Posterior cingulate gyrus (tissue), 11 donors: ENCODE measurements around the gene HBS1L.

Experiments
- DNase-seq, 10 donors: peaks; one replicate each; pipeline versions ENCODE4 v3.0.0 to v3.0.0-alpha.2; 2020 to 2021; ENCODE audit warnings: mixed read lengths in 3 of 10
- intact Hi-C: fragments of 100-400 bp; cut with DNase I; formaldehyde crosslinking; loops from one replicate; pipeline ENCODE4 v1.15.1; 2023

HBS1L gene

DNA sequence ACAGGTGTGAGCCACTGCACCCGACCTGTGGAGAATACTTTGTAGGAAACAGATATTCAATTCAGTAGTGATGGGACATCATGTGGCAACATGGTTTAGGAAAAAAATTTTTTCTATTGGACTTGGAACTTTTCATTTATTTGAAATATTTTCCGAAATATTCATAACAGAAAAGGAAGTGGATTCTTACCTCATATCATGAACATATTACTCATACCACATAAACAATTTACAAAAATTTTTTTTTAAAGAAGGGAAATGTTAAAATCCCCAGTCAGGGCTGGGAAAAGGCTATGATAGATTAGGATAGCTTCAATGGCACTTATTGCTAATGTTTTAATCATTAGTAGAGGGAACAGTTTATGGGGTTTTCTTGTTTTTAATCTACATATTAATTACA is 97.9 kb downstream of the HBS1L start:
- no peak for DNase-seq
- intact Hi-C loops, result no loop called here

- intact Hi-C loops, result no loop called here
- no peak for DNase-seq
Observed at GRCh38 chr6:134956032-134956431, 98.6 kb downstream of the HBS1L start.

GRCh38 chr6:134954272-134955000 is 100.2 kb downstream of the HBS1L start:
- intact Hi-C loops, result no loop called here
- no peak for DNase-seq

GRCh38 chr6:134951494-134952263 is 102.9 kb downstream of the HBS1L start:
- intact Hi-C loops, result no loop called here
- peak in 2 of 10 donors; percentile 56 to 72 for DNase-seq

DNA sequence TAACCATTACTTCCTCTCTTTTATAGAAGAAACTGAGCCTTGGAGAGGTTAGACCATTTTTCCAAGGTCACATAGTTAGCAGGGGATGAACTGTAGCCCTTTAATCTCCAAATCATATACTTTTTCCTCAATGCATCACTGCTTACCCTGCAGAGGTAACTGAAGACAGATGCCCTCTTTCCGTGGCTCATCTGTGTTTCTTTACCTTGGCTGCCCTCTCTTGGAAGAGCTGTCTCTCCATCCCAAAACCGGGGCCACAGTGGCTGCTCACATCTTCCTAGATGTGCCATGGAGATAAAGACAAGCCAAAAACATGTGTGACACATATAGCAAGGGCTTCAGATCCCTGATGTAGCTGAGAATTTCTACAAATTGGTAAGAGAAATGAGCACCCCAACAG is 104.1 kb downstream of the HBS1L start:
- intact Hi-C loops, result no loop called here
- DNase-seq, result no peak

GRCh38 chr6:134949927-134950326 is 104.7 kb downstream of the HBS1L start, which contains the start of gene ALDH8A1:
TSS of gene ALDH8A1 (minus strand) at chr6:134950101. CDS start at chr6:134950053, 48 bp downstream.
- DNase-seq, result no peak
- intact Hi-C loops, result loop anchor here (10.0 kb wide), 1 partner anchor 305 kb away; no protein-coding TSS in a partner anchor

GRCh38 chr6:134948691-134949090 is 105.9 kb downstream of the HBS1L start:
- intact Hi-C loops, result loop anchor here (10.0 kb wide), 1 partner anchor 304 kb away; no protein-coding TSS in a partner anchor

DNA sequence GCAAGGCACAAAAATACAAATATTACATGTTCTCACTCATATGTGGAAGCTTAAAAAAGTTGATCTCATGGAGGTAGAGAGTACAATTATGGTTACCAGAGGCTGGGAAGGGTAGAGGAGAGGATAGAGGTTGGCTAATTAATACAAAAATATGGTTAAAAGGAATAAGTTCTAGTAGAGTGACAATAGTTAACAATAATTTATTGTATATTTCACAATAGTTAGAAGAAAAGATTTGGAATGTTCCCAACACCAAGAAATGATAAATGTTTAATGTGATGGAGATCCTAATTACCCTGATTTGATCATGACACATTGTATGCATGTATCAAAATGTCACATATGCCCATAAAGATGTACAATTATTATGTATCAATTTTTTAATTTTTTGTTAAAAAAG is 106.5 kb downstream of the HBS1L start:
- no peak for DNase-seq
- intact Hi-C loops, result loop anchor here (10.0 kb wide), 1 partner anchor 303 kb away; no protein-coding TSS in a partner anchor

More at GRCh38 chr6:134948691-134949090, 105.9 kb downstream of the HBS1L start:
- no peak for DNase-seq

DNA sequence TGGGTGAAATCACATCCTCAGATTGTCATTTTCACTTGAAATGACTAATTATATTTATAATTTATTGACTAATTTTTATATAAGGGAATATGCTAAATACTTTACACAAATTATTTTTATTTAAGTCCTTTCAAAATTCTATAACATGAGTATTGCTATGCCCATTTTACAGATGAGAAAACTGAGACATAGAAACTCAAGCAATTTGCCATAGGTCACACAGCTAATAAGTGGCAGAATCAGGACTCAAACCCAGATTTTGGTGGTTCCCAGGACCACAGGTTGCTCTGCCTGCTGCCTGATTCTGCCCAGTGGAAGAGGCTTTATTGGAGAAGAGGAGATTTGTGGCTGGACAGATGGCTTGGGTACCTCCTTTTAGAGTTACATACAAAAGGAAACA is 109.6 kb downstream of the HBS1L start:
- intact Hi-C loops, result loop anchor here (10.0 kb wide), 1 partner anchor 300 kb away; no protein-coding TSS in a partner anchor
- no peak for DNase-seq

DNA sequence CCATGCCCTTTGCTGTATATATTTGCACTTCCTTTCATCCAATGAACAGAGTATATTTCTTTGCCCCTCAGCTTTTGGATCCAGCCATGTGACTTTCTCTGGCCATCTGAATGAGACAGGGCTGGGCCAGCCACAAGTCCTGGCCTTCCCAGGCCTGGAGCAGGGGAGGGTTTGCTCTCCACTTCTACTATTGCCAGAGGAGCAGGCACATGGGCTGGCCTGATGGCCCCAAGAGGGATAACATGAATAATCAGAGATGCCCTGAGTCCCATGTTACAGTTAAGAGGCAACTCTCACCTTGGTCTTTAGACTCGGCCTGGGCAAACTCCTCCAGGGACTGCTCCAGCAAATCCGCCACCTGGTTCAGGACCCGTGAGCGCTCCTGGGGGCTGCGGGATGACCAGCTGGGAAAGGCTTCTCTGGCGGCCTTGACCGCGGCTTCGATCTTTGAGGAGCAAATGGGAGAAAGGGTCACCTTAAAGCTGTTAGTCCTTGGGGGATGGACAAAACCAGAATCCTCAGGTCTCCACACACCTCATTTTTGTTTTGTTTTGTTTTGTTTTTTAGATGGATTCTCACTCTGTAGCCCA is 111.0 kb downstream of the HBS1L start:
- intact Hi-C loops, result loop anchor here (5.0 to 10.0 kb wide), 2 partner anchors 299 to 786 kb away; no protein-coding TSS in a partner anchor
- DNase-seq, result peak in 1 of 10 donors; percentile 63

DNA sequence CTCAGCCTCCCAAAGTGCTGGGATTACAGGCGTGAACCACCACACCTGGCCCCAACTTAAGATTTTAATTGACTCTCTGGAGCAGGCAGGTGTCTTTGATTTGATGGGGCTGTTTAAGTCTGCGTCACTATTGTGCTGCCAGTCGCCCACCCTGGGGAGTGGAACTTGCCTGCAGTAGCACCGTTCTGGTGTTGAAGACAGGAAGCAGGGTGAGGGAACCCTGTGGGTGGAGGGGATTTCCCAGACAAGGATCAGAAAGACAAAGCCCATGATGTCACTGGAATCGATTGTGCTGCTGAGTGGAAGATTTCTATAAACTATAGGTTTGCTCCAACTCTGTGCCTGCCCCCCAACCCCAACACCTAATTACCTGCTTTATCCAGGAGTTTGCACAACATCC is 115.7 kb downstream of the HBS1L start:
- intact Hi-C loops, result no loop called here

GRCh38 chr6:134937426-134937825 is 117.2 kb downstream of the HBS1L start:
- intact Hi-C loops, result no loop called here
- DNase-seq, result no peak

More for the DNA sequence above, 115.7 kb downstream of the HBS1L start:
- DNase-seq, result no peak

- DNase-seq, result no peak
- intact Hi-C loops, result no loop called here
Observed at GRCh38 chr6:134936931-134937330, 117.7 kb downstream of the HBS1L start.

- no peak for DNase-seq
- intact Hi-C loops, result no loop called here
Observed at GRCh38 chr6:134936476-134936875, 118.1 kb downstream of the HBS1L start.

DNA sequence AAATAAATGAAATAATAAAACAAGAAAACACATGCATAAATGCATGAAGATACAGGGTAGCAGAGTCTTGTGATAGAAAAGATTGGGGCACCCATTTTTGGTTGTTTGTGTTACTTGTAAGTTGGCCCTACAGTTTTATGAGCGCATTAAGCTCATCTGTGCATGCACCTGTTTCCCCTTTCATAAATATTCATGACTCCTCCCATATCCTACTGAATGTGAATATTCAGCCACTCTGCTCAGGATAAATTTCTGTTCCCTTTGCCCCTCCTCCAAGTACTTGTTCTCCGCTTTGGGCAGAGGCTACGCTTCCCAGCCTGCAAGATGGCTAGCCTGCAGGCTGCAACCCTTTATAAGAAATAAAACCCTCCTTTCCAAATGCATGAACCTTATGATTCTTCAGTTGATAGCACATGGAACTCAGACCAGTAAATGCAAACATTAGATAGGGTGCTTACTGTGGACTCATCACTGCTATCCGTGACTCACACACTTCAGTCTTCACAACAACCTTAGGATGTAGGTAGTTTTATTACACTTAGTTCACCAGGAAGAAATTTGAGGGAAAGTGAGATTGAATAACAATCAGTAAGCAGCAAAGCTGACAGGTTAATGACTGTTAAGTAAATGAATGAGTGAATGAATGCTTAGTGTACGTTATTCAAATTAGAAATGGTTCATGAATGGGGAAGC is 119.7 kb downstream of the HBS1L start:
- intact Hi-C loops, result no loop called here
- DNase-seq, result no peak

GRCh38 chr6:134932535-134933470 is 121.8 kb downstream of the HBS1L start:
- DNase-seq, result peak in 1 of 10 donors; percentile 75
- intact Hi-C loops, result no loop called here

DNA sequence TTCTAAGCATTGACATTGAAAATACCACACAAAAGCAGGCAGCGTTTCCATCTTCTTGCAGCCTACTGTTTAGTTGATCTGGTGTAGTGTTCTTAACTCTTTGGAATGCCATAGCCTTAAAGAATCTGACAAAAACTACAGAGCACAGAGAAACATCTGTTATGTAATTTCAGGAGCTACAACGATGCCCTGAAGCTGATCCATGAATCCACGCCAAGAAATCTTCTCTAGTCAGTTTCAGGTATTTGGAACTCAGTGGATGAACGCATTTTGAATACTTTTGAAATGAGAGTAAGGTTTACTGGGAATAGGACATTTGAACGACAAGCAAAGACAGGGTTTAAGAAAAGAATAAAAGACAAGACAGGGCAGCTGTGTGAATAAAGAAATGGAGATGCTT is 122.5 kb downstream of the HBS1L start:
- intact Hi-C loops, result no loop called here
- DNase-seq, result no peak

GRCh38 chr6:134930463-134930862 is 124.2 kb downstream of the HBS1L start:
- intact Hi-C loops, result no loop called here
- no peak for DNase-seq

GRCh38 chr6:134928151-134928900 is 126.3 kb downstream of the HBS1L start:
- intact Hi-C loops, result no loop called here
- DNase-seq, result no peak
